Stimulated activated CD4-positive, alpha-beta T cell treated with anti-CD3 and anti-CD28 coated beads, Interleukin-15, amount 100 ng/mL, for 48 hours (primary cell): ENCODE results near the gene KLHL18.
"Not testable (repeated sequence)": the region's sequence is repeated elsewhere in the genome, so short reads cannot be mapped to it uniquely, and the experiment has no call there.

Source experiments
- DNase-seq, 2 donors: peaks; one replicate each; pipeline ENCODE4 v3.0.0-alpha.2; 2020; ENCODE audit warnings: low read depth in 2 of 2

Gene KLHL18

DNA sequence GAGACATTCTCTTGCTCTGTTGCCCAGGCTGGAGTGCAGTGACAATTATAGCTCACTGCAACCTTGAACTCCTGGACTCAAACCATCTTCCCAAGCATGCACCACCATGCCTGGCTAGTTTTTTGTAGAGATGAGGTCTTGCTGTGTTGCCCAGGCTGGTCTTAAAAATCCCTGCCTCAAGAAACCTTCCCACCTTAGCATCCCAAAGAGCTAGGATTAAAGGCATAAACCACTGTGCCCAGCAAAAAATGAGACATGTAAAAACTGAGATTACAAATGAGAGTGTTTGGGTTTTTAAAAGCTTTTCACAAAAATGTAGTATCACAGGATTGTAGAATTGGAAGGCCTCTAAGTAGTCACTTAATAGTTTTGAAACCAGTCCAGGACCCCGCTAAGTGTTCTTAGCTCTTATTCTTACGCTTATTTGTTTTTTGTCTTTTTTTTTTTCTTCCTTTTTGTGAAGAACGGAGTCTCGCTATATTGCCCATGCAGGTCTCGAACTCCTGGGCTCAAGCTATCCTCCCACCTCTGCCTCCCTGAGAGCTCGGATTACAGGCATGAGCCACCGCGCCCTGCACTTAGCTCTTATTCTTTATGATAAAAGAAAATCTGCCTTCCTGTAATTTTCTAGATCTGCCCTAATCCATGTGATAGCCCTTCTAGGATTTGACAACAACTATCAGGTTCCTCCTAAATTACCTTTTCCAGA is 31.5 kb downstream of the KLHL18 start:
- no peak for DNase-seq

GRCh38 chr3:47315069-47315647 is 32.4 kb downstream of the KLHL18 start:
- no peak for DNase-seq

DNA sequence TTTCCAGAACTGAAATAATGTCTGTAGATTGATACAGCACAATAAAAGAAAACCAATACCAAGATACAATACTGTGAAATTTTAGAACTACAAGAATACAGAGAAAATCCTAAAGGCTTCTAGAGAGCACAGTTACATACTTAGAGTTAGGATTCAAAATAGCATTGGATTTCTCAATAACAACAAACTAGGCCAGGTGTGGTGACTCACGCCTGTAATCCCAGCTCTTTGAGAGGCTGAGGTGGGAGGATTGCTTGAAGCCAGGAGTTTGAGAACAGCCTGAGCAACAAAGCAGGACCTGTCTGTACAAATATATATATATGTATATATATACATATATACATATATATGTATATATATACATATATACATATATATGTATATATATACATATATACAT is 33.4 kb downstream of the KLHL18 start:
- DNase-seq, result not testable (repeated sequence)

DNA sequence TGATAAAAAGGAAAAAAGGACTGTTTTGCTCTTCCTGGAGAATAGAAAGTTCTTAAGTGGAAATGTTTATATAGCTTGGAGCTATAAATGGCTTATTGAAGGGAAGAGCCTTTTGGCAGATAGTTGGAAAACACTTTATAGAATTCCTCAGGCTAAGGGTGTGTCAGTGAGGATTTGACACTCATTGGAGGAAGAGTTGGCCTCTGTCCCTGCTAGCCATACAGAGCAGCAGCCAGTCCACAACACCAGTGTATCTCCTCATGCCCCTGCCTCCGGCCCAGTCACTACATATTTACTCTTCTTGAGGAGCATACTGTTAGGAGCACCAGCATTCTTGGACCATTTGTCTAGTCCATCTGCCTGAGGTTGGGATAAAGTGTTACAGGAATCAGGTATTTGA is 36.2 kb downstream of the KLHL18 start:
- DNase-seq, result no peak

DNA sequence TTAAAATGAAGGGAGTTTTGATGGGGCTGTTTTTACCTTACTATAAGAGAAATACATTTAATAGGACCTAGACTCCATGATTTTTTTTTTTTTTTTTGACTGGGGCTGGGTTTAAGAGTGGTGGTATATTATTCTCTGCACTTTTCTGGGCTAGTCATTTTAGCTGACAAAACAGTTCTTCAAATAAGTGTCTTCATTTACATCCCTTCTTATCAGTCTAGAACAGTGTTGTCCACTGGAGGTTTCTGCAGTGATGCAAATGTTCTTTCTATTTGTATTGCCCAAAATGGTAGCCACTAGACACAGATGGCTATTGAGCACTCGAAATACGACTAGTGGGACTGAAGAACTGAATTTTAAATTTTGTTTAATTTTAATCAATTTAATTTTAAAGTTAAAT is 37.2 kb downstream of the KLHL18 start:
- no peak for DNase-seq

DNA sequence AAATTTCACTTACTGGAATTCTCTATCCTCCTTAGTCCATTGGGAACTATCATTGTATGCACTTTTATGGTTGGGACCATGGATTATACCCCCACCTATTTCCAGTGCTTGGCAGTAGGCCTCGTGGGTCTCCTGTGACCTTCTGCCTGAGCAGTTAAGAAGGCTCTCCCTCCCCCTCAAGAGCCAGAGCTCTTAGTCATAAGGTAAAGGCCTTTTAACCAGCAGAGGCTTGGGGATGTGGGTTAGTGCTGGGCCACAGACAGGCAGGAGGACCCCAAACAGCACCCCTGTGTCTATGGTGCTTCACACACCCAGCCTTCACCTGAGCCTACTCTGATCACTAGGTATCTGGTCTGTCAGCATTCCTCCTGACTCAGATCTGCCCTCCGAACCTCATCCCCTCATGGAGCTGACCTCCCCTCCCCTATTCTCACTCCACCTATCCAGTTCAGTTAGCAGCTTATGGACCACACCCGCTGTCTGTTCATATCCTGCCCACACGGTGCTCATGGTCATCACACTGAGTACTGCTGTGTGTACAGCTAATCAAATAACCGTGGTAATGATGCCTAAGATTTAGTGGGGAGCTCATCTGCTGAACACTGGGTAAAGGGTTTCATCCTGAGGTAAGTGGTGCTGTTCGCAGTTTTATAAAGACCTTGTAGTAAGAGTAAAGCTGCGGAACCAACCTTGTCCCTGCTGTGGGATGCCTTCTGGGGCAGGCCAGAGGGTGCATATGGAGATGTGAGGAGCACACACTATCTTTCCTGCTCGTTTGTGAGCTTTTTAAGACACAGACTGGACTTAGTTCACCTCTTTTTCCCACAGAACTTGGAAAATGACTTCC is 40.9 kb downstream of the KLHL18 start:
- DNase-seq, result no peak

DNA sequence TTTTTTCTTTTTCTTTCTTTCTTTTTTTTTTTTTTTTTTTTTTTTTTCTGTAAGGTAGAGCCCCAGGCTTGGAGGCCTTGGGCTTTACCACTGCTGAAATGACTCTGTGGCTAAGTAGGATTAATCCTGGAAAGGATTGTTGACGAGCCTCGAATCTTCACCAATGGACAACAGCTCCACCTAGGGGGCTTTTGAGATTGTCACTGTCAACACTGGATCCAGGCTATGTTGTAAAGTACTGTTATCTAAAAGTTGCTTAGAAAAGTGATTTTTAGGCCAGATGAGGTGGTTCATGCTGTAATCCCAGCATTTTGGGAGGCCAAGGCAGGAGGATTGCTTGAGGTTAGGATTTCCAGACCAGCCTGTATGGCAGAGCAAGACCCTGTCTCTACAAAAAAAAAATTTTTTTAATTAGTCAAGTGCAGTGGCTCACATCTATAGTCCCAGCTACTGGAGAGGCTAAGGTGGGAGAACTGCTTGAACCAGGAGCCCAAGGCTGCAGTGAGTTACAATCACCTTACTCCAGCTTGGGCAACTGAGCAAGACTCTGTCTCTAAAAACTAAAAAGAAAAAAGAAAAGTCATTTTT is 41.6 kb downstream of the KLHL18 start:
- peak in 1 of 2 donors; percentile 28 for DNase-seq

GRCh38 chr3:47333907-47334306 is 51.2 kb downstream of the KLHL18 start:
- DNase-seq, result no peak

DNA sequence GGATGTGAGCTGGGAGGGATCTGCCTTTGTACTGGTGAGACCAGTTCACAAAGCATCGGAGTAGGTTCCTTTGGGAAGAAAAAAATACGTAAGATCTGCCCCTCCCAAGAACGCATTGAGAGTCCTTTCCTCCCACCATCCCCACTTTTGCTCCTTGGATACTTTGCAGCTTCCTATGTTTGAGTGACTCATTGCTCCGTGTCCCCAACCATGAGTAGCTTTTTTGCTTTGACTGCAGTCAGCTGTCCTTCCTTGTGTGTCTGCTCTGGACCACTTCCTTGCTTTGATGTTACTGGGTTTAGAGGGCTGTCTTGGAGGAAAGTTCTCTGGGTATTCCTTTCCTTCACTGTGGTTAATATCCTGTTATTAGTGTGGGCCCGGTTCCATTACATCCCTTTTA is 54.9 kb downstream of the KLHL18 start:
- no peak for DNase-seq

DNA sequence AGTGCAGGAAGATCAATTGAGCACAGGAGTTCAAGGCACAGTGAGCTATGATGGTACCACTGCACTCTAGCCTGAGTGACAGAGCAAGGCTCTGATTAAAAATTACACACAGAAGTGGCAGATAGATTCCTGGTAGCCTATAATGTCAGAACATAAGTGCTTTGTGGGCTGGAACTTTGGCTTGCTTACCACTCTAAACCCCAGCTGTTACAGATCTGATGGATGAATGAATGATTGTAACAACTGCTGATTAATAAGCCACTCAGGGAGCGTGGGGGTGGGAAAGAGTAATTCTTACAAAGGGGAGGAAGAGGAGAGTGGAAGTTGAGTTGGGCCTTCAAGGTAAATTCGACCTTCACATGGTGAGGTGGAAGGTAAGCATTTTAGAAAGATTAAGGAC is 57.2 kb downstream of the KLHL18 start:
- DNase-seq, result no peak

DNA sequence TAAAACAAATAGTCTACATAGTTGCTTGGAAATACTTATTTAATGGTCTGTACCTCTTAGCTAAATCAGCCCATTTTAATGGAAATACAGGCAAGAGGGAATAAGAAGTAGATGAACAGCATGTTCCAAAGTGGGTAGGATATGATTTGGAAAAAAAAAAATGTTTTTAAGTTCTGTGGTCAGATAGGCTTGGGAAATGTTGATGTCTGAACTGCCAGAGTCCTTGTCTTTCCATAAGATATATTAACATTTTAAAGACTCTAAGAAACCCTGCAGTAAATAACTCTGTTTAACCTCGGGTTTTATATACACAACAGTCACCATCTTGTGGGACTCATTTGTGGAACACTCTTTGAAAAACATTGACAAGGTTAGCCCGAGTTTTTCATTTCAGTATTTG is 58.1 kb downstream of the KLHL18 start:
- DNase-seq, result no peak

- DNase-seq, result no peak
Measured at GRCh38 chr3:47342151-47342550, 59.4 kb downstream of the KLHL18 start.

- no peak for DNase-seq
Measured at GRCh38 chr3:47342812-47343211, 60.1 kb downstream of the KLHL18 start.

- no peak for DNase-seq
Measured at GRCh38 chr3:47343471-47343971, 60.8 kb downstream of the KLHL18 start.

GRCh38 chr3:47344971-47345370 is 62.2 kb downstream of the KLHL18 start:
- DNase-seq, result no peak

- DNase-seq, result no peak
Measured at GRCh38 chr3:47347217-47347801, 64.6 kb downstream of the KLHL18 start.

DNA sequence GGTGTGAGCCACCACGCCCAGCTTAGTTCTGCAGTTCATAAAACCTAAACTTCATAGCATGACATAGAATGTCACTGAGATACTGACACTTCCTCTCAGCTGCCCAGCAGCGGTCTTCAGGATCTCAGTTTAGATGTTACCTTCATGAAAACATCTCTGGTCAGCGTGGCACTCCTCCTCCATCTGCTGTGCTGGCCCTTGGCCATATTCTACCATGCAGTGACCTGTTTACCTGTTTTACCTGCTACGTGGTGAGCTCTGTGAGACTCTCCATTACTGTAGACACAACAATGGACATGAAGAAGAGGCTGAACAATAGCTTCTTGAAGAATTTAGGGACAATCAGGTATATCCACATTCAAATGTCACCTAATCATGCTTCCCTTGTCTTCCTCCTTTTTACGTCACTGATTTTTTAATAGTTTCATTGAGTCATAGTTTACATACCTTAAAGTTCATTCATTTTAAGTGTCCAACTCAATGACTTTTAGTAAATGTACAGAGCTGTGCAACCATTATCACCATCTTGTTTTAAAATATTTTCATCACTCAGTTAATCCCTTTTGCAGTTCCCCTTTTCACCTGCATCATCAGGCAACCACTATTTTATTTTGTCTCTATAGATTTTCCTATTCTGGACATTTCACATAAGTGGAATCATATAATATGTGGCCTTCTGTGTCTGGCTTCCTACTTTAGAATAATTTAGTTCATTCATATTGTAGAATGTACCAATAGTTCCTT is 65.8 kb downstream of the KLHL18 start:
- no peak for DNase-seq

DNA sequence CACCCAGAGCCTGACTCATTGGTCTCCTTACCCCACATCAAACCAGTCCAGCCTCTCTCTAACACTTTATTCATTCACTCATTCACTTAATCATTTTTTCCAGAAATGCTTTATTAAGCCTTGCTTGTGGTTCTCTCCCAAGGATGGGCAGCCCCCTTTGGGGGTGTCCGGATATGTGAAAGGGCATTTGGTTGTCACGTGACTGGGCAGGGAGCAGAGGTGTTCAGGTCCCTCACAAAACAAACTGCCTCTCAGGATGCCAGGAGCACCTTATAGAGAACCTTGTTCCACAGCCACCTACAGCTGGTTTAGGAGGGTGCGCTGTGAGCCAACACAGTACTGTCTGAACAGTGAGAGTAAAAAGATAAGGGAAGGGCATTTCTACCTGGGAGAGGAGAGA is 72.3 kb downstream of the KLHL18 start:
- DNase-seq, result no peak

DNA sequence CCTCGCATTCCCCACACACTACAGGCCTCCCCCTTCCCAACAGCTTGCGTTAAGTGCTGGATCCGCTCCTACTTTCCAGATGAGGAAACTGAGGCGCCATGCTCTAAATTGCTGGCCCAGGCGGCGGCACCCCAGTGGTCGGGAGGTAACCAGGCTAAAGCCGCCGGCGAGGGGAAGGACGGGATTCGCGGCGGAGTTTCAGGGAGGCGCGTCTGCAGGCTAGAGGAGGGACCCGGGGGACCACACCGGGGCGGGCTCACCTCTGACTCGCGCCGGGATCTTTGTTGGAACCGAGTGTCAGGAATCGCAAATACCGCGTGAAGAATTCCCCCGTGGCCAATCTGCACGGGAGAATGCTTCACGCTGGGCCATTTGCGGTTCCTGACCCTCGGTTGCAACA is 73.5 kb downstream of the KLHL18 start:
- DNase-seq, result no peak

DNA sequence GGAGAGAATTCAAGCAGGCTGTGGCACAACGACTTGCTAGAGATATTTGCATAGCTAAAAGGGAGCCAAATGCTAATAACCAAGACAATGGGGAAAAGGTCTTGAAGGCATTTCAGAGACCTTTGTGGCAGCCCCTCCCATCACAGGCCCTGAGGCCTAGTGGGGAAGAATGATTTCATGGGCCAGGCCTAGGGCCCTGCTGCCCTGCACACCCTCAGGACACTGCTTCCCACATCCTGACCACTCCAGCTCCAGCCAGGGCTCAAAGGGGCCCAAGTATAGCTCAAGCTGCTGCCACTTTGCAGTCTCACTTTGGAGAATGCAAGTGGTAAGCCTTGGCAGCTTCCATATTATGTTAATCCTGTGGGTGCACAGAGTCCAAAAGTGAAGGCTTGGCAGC is 76.6 kb downstream of the KLHL18 start:
- no peak for DNase-seq

DNA sequence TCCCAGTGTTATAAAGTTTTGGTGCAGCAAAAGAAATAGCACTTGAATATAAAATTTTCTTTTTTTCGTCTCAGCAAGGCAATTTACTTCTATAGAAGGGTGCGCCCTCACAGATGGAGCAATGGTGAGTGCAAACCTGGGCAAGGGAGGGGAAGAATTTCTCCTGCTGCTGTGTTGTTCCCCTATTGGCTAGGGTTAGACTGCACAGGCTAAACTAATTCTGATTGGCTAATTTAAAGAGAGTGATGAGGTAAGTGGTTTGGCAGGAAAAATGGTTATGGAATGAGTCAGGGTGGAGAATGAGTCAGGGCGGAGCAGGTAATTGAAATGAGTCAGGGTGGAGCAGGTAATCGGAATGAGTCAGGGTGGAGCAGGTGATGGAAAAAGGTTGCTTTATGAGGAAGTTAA is 77.4 kb downstream of the KLHL18 start:
- peak in 1 of 2 donors; percentile 40 for DNase-seq
